Measurements from ENCODE around the gene FAM149B1.

DNA sequence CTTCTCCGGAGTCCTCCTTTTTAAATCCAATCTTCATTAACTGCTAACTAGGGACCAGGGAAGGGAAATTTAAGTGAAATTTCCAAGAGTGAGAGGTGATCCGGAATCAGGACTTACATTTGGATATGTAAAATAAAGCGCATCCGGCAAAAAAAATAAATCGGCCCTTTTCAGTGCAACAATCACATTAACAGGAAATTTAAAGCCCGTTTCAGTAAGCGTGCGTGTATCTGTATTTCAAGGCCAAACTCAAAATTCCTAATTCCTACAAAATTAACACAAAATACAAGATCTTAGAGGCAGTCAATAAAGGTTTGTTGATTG, 78.4 kb downstream of the FAM149B1 start:
- TF ChIP-seq MXI1 (IDR thresholded peaks at IDR 0.05; ENCODE audit: low read depth, low read length) (no peak), SMC3 (IDR thresholded peaks at IDR 0.05; ENCODE audit: borderline replicate concordance, low read length) (no peak), YY1 (IDR thresholded peaks at IDR 0.05; ENCODE audit: low read depth, low read length) (no peak), POLR2A (IDR thresholded peaks at IDR 0.05; ENCODE audit: low read depth, low read length) (no peak), CTCF (IDR thresholded peaks at IDR 0.05 in 2 of 3, conservative IDR thresholded peaks at IDR 0.05 in 1 of 3; ENCODE audit: control insufficient read depth in 2 of 3, extremely low read depth in 1 of 3, insufficient read depth in 1 of 3, low read depth in 3 of 3, low read length in 3 of 3) (no peak), FOXK2 (IDR thresholded peaks at IDR 0.05) (no peak), EZH2 (IDR thresholded peaks at IDR 0.05; ENCODE audit: borderline replicate concordance, control insufficient read depth, low read depth, low read length) (no peak), REST (IDR thresholded peaks at IDR 0.05; ENCODE audit: low read depth, low read length) (no peak)
- TF ChIP-seq, protein P1, sequence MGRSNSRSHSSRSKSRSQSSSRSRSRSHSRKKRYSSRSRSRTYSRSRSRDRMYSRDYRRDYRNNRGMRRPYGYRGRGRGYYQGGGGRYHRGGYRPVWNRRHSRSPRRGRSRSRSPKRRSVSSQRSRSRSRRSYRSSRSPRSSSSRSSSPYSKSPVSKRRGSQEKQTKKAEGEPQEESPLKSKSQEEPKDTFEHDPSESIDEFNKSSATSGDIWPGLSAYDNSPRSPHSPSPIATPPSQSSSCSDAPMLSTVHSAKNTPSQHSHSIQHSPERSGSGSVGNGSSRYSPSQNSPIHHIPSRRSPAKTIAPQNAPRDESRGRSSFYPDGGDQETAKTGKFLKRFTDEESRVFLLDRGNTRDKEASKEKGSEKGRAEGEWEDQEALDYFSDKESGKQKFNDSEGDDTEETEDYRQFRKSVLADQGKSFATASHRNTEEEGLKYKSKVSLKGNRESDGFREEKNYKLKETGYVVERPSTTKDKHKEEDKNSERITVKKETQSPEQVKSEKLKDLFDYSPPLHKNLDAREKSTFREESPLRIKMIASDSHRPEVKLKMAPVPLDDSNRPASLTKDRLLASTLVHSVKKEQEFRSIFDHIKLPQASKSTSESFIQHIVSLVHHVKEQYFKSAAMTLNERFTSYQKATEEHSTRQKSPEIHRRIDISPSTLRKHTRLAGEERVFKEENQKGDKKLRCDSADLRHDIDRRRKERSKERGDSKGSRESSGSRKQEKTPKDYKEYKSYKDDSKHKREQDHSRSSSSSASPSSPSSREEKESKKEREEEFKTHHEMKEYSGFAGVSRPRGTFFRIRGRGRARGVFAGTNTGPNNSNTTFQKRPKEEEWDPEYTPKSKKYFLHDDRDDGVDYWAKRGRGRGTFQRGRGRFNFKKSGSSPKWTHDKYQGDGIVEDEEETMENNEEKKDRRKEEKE (IDR thresholded peaks at IDR 0.05) = no peak
